GM18951 (cell line): ENCODE measurements around the gene PIAS2.

Experiments used
- POLR2A ChIP-seq: IDR thresholded peaks from 4 replicates; pipeline ENCODE4 v1.6.1; 2011; ENCODE audit warnings: mild to moderate bottlenecking; ENCODE audit not compliant: insufficient read length, insufficient read depth; ENCODE audit errors: extremely low read depth
- in situ Hi-C: fragments of 300-500 bp; cut with MboI; formaldehyde crosslinking; loops from one replicate; pipeline ENCODE4 v1.12.0; 2022; ENCODE audit warnings: low sequenced_read_pairs, mixed read lengths, inconsistent platforms; ENCODE audit not compliant: unreplicated experiment

Gene PIAS2

DNA sequence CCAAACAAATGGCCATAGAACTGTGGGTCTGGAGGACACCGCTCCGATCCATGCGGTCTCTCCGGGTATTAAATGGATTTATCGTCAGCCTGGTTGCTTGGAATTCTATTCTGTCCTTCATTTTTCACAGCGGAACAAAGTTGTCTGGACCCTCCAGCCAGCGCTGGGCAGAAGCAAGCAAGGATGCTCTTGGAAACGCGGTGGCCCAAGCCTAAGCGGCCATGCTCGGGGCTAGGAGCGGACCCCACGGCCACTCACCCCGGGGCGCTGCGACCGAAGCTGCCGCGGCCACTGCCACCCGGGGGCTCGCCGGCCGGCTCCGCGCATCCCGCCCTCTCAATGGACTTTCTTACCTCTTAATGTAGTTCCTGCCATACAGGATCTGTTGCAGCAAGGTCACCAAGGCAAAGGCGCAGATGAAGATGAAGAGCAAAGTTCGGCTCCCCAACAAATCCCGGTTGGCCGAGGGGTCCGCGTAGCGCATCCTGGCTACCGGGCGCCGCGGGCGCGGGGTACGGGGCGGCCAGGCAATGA, 161.2 kb downstream of the PIAS2 start:
- in situ Hi-C loops: no loop called here
- no peak for TF ChIP-seq POLR2A

DNA sequence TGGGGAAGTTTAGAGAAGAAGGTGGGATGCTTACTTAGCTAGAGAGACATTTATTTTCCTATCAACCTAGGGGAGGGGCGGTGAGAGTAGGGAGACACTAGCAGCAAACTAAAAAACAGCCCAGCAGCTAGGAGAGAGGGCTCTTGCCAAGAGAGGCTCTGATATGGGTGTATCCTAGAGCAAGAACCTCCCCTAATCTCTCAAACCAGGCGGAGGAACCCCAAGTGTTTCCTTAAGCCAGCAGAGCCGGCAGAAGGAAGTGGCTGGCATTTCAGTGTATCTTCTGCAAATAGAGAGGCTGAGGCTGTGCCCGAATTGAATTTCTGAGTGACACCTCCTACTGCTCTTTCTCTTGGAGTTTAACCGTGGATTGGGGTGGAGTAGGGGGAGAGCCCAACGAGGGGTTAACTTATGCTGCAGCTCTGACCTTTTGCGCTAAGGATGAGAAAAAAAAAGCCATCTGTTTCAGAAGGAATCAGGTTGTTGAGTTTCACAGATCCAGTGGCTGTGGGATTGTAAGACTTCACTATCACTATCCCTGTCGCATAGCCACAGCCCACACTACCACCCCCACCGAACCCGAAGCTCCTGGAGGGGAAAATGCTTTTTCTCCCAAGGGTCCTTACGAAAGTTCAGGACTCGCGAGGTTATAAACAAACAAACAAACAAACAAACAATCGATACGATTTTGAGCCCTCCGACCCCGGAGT, 161.8 kb downstream of the PIAS2 start:
- no peak for TF ChIP-seq POLR2A
- in situ Hi-C loops: no loop called here

DNA sequence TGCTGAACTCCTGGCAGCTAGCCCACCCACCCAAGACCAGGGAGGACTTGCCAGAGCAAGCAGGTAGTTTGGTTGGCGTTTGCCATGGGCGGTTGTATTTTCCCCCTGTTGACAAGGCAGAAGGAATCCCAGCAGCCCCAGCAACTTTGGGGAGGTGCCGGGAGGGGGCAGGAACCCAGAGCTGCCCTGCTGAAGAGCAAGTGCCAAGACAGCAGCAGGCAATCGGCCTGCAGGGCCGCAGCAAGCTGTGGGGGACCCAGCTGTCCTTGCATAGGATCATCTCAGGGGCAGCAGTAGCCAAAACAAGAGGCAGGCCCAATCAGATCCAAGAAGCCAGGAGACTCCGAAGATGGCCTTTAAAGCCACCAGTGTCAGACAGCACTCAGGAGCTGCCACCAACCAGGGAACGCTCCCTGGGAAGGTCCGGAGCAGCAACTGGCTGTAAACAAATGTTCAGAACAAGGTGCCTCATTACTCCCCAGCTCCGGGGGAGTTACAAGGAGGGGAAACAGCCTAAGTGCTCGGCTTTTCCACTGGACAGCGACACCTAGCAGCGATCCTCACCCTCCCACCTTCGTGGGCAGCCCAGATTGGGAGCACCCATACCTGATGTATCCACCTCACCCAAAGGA, 162.5 kb downstream of the PIAS2 start:
- in situ Hi-C loops: no loop called here
- TF ChIP-seq POLR2A: no peak

DNA sequence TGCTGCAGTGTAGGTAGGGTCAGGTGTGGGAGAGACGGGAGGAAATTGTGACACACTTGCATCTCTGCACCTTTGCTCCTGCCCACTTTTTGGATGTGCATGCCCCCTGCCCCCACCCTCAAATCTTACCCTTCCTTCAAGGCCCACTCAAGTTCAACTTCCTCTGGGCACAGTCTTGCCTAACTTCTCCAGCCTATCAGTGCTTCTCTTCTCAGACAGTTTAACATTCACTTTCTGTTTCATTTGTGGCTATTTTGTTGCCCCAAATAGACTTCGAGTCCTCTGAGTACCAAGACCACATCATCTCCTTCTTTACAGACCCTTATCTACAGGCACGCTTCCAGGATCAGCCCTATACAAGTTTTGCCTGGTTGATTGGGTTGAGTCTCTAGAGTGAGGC, 163.1 kb downstream of the PIAS2 start:
- no peak for TF ChIP-seq POLR2A
- in situ Hi-C loops: no loop called here
